Keratinocyte (primary cell): ENCODE data around the gene TCP11L1. TPM values are rescaled to one million over a fixed set of nuclear protein-coding genes. Genes with fewer than 3 reads are reported as not detected.

Source experiments
- DNase-seq: peaks from one replicate; pipeline ENCODE4 v3.0.0-alpha.2; 2011; ENCODE audit warnings: low read depth, missing footprints, low spot score
- FAIRE-seq: peaks from 2 replicates; lab custom pipeline; 2011; peaks lifted over from hg19 to GRCh38; lab: Jason Lieb, UNC
- H2AFZ ChIP-seq: 2 replicates; pipeline ENCODE4 v1.6.0; 2012; ENCODE audit warnings: low read length, control low read depth, inconsistent platforms; ENCODE audit not compliant: control insufficient read depth
- H3K27ac ChIP-seq: 2 replicates; pipeline ENCODE4 v1.5.1; 2011; ENCODE audit warnings: low read length; ENCODE audit not compliant: control insufficient read depth, insufficient read depth
- H3K27me3 ChIP-seq: 3 replicates; pipeline ENCODE4 v1.6.0; 2011; ENCODE audit warnings: low read length; ENCODE audit not compliant: control insufficient read depth, insufficient read depth; ENCODE audit errors: extremely low read depth
- H3K36me3 ChIP-seq, 2 experiments: 2 replicates in 1 of 2; 3 replicates in 1 of 2; pipeline ENCODE4 v1.5.1; 2011; ENCODE audit warnings: low read length in 2 of 2, mild to moderate bottlenecking in 1 of 2; ENCODE audit not compliant: control insufficient read depth in 2 of 2, insufficient read depth in 2 of 2; ENCODE audit errors: extremely low read depth in 1 of 2
- H3K4me1 ChIP-seq: 3 replicates; pipeline ENCODE4 v1.5.1; 2011; ENCODE audit warnings: low read length; ENCODE audit not compliant: control insufficient read depth, insufficient read depth; ENCODE audit errors: extremely low read depth
- H3K4me2 ChIP-seq: 3 replicates; pipeline ENCODE4 v1.6.0; 2011; ENCODE audit warnings: low read depth, low read length; ENCODE audit not compliant: control insufficient read depth, insufficient read depth; ENCODE audit errors: extremely low read depth
- H3K4me3 ChIP-seq, 3 experiments: fragments of 200-600 bp in 1 of 3; sonication (generic) in 1 of 3; 2 replicates in 2 of 3; 3 replicates in 1 of 3; pipeline ENCODE4 v1.5.1; 2011 to 2016; ENCODE audit warnings: low read length in 3 of 3, mild to moderate bottlenecking in 3 of 3, control low read depth in 2 of 3, inconsistent platforms in 1 of 3, low read depth in 1 of 3, mixed read lengths in 1 of 3, mixed run types in 1 of 3, moderate library complexity in 1 of 3; ENCODE audit not compliant: control insufficient read depth in 2 of 3, insufficient read depth in 2 of 3; ENCODE audit errors: extremely low read depth in 1 of 3
- H3K79me2 ChIP-seq: 2 replicates; pipeline ENCODE4 v1.6.0; 2012; ENCODE audit warnings: low read length; ENCODE audit not compliant: control insufficient read depth, insufficient read depth
- H3K9ac ChIP-seq: 3 replicates; pipeline ENCODE4 v1.6.0; 2011; ENCODE audit warnings: low read length; ENCODE audit not compliant: control insufficient read depth, insufficient read depth; ENCODE audit errors: extremely low read depth
- H3K9me1 ChIP-seq: 3 replicates; pipeline ENCODE4 v1.6.0; 2011; ENCODE audit warnings: low read length; ENCODE audit not compliant: control insufficient read depth, insufficient read depth; ENCODE audit errors: extremely low read depth
- H3K9me3 ChIP-seq: 2 replicates; pipeline ENCODE4 v1.5.1; 2012; ENCODE audit warnings: low read depth, low read length; ENCODE audit not compliant: control insufficient read depth
- H4K20me1 ChIP-seq: 3 replicates; pipeline ENCODE4 v1.6.0; 2011; ENCODE audit warnings: low read length; ENCODE audit not compliant: control insufficient read depth, insufficient read depth; ENCODE audit errors: extremely low read depth
- CTCF ChIP-seq, 3 experiments: IDR thresholded peaks in 1 of 3; conservative IDR thresholded peaks in 1 of 3; optimal IDR thresholded peaks in 1 of 3; 2 replicates in 2 of 3; 3 replicates in 1 of 3; pipeline versions ENCODE3 to v1.5.1; 2011; ENCODE audit warnings: low read length in 3 of 3, mild to moderate bottlenecking in 3 of 3, moderate library complexity in 2 of 3, control low read depth in 1 of 3, inconsistent platforms in 1 of 3; ENCODE audit not compliant: insufficient read depth in 2 of 3; ENCODE audit errors: extremely low read depth in 1 of 3
- EZH2 ChIP-seq: IDR thresholded peaks from one replicate; pipeline ENCODE4 v1.6.1; 2012; ENCODE audit warnings: inconsistent platforms, mild to moderate bottlenecking, low read length, moderate library complexity
- dilution Hi-C: fragments of 300-500 bp; cut with MboI; formaldehyde crosslinking; loops from one replicate; pipeline ENCODE4 v1.7.0; 2020; ENCODE audit warnings: low sequenced_read_pairs; ENCODE audit not compliant: extremely low pct_ligation_motif_present
- polyA plus RNA-seq, 5 experiments: library from polyadenylated mRNA; depleted of rRNA in 3 of 5; stranded (reverse) in 3 of 5; stranded (forward) in 1 of 5; unstranded in 1 of 5; fragments of >200 nt; gene quantifications; 1 replicate in 1 of 5; 2 replicates in 3 of 5; 3 replicates in 1 of 5; pipeline versions ENCODE4 v1.2.1 to v1.2.3, GENCODE V29; 2011 to 2012; ENCODE audit warnings: missing spikeins in 2 of 5, low read depth in 1 of 5, low replicate concordance in 1 of 5

TCP11L1 gene
- polyA plus RNA-seq, 1 donor (not counting 4 experiments of a cell fraction or from before 2014, with no cell fraction given), result 22.8 TPM

- Histone ChIP-seq H3K4me1 (peaks cover 60% of the 10 kb centered on the region), H4K20me1 (no peaks in the 10 kb centered on the region), H3K9ac (peak overlapping the region; percentile 29), H3K27ac (peak overlapping the region; percentile 83), H3K9me1 (no peaks in the 10 kb centered on the region), H3K4me3 (no peak overlapping the region), H3K79me2 (no peaks in the 10 kb centered on the region), H3K9me3 (no peaks in the 10 kb centered on the region), H2AFZ (no peak overlapping the region), H3K27me3 (no peaks in the 10 kb centered on the region), H3K4me2 (peak overlapping the region; percentile 45), H3K36me3 (peaks cover 16 to 30% of the 10 kb centered on the region in 2 experiments)
- dilution Hi-C loops, result no loop called here
- no peak for DNase-seq
- FAIRE-seq, result peak; percentile 48
- TF ChIP-seq EZH2 (no peak), CTCF (optimal IDR thresholded peaks at IDR 0.05 in 1 of 3, IDR thresholded peaks at IDR 0.05 in 1 of 3, conservative IDR thresholded peaks at IDR 0.05 in 1 of 3; ENCODE audit: extremely low read depth in 1 of 3, insufficient read depth in 2 of 3, low read length in 3 of 3) (peak in 1 of 3 experiments; percentile 32)
Measured at GRCh38 chr11:33064033-33064825, 24.9 kb downstream of the TCP11L1 start.

- DNase-seq (no peak), FAIRE-seq (no peak)
- TF ChIP-seq CTCF (optimal IDR thresholded peaks at IDR 0.05 in 1 of 3, IDR thresholded peaks at IDR 0.05 in 1 of 3, conservative IDR thresholded peaks at IDR 0.05 in 1 of 3; ENCODE audit: extremely low read depth in 1 of 3, insufficient read depth in 2 of 3, low read length in 3 of 3), result no peak
- Histone ChIP-seq H3K9me3 (no peaks in the 10 kb centered on the region), H3K9ac (peak overlapping the region; percentile 29), H3K4me2 (peak overlapping the region; percentile 45), H3K4me1 (peaks cover 54% of the 10 kb centered on the region), H2AFZ (no peak overlapping the region), H3K27me3 (no peaks in the 10 kb centered on the region), H3K9me1 (no peaks in the 10 kb centered on the region), H4K20me1 (no peaks in the 10 kb centered on the region), H3K36me3 (peaks cover 18 to 34% of the 10 kb centered on the region in 2 experiments), H3K79me2 (no peaks in the 10 kb centered on the region), H3K4me3 (no peak overlapping the region), H3K27ac (peak overlapping the region; percentile 83)
- dilution Hi-C loops, result no loop called here
Measured at GRCh38 chr11:33064866-33065265, 25.5 kb downstream of the TCP11L1 start.
